Hypothalamus (tissue), 51 donors: ENCODE measurements around the gene MTHFD1L.
A peak's percentile ranks its signal among the peaks of the same experiment; 100 is the strongest.

Experiments used
- DNase-seq, 51 donors: peaks; one replicate each; lab custom pipeline; 2025; lab: John Stamatoyannopoulos, UW

The MTHFD1L gene

DNA sequence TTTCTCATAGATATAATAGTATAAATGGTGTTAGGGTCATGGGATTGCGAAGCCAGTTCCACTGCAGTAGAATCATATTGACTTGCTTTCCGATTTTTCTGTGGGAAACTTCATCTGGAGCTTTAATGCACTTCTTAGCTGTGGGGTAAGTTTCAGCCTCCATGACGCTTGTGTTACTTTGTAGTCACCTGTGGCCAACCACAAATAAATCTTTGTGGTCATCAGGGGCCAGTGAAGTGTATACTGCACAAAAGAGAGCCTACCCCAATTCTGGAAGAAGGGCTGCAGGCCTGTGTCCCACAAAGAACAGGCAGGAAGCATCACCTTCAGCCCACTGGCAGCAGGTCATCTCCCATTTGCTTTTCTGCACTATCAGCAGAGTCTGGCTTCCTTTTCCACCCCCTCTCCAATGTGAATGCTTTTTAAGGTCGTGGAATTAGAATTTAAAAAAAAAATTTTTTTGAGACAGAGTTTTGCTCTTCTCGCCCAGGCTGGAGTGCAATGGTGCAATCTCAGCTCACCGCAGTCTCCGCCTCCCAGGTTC, 32.0 kb downstream of the MTHFD1L start:
- DNase-seq: no peak

DNA sequence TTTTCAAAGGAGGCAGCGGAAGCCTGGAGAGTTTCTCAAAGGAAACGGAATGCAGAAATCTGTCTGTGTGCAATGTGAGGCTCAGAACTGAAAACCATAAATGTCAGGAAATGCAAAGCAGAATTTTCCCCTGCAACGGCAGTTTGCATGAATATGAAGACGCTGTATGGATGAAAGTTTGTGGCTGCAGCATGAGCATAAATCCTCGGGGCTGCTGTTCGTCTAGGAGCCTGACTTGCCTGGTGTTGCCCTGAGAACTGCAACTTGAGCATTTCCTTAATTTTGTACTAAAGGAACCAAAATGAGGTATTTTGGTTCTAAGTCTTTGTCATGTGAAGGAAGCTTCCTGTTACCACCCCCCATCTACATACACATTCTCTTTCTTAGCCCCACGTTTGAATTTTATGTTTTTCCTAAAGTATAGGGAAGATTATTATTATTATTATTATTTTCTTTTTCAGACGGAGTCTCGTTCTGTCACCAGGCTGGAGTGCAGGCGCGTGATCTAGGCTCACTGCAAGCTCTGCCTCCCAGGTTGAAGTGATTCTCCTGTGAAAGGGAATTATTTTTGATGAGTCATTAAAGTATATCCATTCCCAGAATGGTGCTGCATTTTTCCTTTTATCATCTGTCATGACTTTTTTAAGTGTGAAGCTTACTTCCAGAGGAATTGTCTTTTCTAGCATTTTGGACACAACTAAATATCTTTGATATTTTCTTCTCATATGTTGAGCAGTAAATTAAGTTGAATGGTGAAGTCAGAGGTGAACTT, 33.1 kb downstream of the MTHFD1L start:
- no peak for DNase-seq

DNA sequence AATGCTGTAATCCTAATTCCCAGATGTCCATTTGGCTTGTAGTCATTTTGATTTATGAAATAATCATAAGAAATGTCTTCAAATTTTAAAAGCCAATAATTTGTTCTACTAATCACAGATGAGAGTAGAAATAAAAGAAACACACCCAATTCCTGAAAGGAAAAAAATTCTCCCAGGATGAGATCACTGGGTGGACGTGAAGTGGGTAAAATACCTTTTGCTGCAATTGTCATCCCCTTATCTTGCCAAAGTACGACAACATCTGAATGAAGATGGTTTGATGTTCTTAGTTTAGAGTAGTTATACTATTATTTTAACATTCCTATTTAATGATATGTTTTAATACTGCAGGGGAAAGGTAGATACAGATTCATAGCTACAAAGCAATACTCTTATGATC, 33.7 kb downstream of the MTHFD1L start:
- DNase-seq: no peak

DNA sequence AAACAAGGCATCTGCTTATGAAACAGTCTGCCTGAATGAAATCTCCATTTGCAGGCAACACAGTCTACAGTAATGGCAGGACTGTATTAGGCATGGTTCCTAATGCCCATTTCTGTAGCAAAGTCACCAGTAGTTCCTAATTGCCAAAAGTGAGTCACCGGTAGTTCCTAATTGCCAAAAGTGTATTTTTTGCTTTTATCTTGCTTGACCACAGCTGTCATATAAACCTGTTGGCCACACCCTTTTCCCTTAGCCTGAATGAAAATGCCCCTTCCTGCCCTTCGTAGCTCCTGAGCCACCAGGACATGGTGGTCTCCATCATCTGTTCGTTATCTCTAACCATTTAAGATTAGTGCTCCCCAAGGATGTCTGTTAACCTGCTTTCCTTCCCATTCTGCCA, 34.5 kb downstream of the MTHFD1L start:
- no peak for DNase-seq

DNA sequence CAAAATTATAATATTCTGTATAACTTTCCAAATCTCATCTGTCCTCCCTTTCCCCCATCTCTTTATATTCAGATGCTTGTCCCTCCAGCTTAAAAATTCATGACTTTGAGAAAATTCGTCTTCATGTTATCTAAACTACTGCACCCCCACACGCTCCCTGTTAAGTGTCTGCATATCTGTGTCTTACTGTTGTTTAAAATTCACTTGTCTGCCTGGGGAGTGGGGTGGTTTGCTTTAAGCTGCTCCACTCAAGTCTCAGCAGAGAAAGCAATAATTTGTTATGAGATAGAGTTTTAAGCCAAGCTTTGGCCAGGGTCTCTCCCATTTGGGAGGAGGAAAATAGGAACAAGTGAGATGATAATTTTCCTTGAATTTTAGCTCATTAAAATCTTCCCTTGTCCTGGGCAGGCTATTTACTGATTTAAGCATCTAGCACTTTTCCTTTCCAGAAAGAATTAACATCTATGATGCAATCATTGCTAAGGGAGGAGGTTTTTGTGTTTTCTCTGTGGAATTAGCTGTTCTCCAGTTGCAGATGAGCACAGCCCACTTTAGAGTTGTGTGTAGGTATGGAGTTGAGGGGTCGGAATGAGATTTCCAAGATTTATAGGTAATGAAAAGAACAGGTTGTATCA, 36.8 kb downstream of the MTHFD1L start:
- no peak for DNase-seq

DNA sequence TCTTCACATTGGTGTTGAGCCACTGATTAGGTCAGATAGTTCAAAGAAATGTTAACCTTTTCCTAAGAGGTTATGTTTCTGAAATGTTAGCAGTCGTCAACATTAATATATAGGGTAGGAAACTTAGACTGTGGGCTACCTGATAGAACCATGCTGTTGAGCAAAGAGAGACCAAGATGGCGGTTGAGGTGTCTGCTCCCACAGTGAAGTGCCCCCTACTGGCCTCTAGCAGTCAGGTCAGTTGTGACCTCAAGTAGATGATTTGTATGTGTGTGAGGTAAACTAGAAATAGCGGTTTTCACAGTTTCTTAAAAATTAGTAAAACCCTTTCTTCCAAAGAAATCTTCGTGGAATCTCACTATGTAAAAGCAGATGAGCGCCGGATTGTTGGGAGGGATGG, 40.3 kb downstream of the MTHFD1L start:
- DNase-seq: no peak

DNA sequence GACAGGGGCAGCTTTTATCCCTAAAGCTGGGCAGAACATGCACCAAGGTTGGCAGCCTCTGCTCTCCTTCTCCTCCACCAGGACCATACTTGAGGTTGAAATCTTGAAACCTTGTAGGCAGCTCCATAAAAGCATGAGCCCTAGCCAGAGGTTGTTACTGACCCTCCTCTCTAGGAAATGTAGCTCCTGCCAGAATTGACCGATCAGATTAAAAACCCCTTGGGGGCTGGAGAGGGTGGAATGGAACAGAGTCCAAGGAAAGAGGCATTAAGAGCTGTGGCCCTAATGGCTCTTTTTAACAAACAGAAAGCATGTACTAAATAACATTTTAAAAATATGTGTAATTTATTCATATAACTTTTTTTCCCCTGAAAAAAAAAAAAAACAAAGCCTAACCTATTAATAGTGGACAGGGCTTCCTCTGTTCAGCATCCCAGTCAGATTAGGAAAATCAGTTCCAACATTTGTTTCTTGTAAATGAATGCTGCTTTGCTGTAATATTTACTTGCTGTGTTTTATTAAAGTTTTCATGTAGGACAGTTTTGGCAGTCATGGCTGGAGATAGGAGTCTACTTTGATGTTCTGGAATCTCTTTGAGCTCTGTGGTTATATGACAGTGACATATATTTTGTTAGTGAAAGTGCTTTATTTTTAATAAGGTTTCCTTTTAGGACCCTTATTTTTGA, 41.3 kb downstream of the MTHFD1L start:
- no peak for DNase-seq

DNA sequence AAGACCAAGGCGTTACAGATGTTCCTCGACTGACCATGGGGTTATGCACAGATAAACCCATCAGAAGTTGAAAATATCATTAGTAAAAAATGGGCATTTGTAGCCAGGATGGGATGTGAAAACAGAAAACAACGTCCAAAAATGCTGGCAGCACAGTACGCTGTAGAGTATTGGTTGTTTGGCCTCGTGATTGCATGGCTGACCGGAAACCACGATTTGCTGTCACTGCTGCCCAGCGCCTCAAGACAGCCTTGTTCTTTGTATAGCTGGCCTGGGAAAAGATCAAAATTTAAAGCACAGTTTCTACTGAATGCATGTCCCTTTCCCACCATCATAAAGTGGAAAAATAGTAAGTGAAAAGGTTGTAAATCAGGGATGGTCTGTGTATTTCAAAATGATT, 41.9 kb downstream of the MTHFD1L start:
- DNase-seq: peak in 9 of 51 donors; percentile 3 to 18 (median 11)

DNA sequence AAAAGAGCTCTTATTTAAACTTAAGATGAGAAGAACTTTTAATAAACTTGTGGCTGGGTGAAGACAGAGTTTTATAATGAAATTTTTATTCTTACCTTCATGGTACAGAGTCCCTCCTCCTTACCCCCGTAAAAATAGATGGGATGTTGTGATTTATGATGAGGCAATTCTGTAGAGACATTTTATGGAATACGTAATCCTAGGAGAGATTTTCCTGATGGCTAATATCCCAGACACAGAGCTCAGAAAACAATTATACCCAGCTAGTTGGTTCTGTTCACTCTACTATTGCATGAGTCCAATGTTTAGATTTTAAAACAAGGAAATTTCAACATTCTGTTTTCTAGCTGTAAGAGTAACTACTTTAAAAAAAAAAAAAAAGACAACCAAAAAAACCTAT, 43.4 kb downstream of the MTHFD1L start:
- no peak for DNase-seq

DNA sequence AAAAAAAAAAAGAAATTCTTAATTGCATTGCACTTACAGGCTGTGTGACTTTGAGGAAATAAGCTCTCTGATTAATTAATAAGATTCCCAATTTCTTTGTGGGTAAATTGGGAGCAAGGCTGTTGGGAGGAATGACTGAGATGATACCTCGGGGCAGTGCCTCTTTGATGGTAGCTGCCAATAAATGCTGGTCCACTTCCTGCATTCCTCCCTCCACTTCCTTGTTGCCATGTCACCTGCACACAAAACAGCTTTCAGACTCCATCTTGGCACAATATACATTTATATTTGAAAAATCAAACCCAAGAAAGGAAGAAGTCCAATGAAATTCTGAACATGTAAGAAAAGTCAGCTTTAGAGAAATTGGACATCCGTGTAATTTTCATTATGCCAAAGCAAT, 45.1 kb downstream of the MTHFD1L start:
- DNase-seq: no peak

DNA sequence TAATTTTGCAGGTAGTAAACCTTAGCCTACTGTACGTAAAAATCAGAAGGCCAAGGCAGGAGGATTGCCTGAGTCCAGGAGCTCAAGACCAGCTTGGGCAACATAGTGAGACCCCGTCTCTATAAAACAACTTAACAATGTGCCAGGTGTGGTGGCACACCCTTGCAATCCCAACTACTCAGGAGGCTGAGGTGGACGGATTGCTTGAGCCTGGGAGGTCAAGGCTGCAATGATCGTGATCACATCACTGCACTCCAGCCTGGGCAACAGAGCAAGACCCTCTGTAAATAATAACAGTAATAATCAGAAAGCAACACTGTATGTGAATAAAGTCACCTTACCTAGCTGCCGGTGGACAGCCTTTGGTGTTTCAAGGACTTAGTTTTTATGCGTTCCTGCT, 48.9 kb downstream of the MTHFD1L start:
- DNase-seq: no peak

DNA sequence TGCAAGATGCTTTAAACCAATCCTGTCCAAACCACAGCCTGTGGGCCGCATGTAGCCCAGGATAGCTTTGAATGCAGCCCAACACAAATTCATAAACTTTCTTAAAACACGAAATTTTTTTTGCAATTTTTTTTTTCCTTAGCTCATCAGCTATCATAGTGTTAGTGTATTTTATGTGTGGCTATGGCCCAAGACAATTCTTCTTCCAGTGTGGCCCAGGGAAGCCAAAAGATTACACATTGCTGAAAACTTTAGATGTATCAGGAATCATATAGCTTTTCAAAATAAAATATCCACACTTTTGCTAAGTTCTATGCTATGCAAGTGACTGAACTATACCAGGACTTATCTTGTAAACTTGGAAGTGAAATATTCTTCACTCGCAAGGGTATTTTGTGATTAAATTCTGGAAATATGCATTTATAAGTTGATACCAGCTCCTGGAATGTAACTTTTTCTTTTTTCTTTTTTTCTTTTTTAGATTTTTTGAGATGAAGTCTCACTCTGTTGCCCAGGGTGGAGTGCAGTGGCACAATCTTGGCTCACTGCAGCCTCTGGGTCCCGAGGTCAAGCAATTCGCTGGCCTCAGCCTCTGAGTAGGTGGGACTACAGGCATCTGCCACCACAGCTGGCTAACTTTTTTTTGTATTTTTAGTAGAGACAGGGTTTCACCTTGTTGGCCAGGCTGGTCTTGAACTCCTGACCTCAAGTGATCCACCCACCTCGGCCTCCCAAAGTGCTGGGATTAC, 49.8 kb downstream of the MTHFD1L start:
- no peak for DNase-seq

DNA sequence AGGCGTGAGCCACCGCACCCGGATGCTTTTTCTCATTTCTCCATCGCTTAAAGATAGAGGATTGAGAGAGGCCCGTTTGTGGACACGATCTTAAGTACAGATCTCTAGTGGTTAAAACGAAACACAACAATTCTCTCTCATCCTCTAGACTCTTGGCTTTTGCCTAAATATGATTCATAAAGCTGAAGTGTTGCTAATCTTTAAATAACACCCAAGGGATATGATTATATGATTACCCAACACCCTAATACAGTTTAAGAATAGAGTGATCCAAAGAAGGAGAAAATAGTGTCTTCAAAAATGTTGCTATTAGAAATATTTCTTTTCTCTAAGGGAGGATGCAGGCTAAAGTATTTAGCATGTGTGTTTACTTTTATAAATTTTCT, 50.4 kb downstream of the MTHFD1L start:
- DNase-seq: no peak

DNA sequence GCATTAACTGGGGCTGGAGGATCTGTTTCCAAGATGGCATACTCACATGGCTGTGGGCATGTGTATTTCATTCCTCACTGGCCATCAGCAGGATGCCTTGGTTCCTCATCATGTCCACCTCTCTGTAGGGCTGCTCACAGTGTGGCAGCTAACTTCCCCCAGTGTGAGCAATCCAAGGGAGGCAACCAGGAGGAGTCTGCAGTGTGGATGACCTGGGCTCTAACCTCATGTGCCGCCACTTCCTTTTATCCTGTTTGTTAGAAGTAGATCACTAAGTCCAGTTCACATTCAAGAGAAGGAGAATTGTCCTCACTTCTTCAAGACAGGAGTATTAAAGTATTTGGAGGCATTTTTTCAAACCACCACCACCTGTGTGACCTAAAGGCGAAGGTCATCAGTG, 54.4 kb downstream of the MTHFD1L start:
- DNase-seq: no peak

DNA sequence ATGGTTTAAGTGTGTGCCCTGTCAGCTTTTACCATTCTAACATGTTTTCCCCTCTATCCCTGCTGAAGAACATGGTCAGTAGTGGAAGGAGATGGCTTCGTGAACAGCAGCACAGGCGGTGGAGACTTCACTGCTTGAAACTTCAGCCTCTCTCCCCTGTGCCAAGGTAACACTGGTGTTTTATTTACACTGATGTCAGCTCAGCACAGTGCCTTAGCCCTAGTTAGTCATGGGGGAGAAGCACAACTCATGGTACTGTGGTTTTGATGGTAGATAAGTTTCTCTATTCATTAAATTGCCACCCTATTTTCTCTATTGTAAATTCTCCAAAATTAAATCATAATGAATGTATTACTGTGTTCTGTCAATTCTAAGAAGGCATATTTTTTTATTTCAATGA, 56.6 kb downstream of the MTHFD1L start:
- no peak for DNase-seq

DNA sequence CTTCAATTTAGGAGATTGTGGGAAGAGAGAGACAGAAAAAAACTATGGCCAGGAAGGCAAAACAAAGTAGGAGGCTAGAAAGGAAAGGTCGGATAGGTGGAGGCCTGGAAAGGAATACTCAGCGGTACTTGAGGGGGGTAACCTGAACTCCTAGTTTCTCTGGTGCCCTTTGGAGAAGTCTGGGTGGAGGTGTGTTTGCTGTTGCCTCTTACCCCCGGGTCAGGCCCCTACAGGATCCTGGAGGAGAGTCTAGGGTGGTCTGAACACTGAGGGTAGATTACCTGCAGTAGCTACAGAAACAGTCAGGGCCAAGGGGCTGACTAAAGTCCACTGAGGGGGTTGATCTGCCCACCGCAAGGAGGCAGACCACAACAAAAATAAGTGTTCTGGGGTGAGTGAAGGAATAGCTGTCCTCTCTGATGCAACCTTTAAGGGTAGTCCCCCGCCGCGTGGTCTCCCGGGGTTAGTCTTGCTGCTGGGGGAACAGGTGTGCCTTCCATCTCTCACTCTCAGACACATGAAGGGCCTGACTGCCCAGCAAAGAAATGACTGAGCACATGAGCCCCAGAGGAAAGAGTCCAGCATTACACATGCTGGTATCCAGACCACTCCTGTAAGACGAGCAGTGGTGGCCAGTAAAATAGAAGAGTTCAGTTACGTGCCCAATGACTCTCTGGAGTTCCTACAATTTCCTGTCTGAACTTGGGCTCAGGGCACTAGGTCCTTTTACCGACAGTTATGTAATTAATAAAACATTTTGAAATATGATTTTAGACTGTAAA, 59.5 kb downstream of the MTHFD1L start:
- no peak for DNase-seq

DNA sequence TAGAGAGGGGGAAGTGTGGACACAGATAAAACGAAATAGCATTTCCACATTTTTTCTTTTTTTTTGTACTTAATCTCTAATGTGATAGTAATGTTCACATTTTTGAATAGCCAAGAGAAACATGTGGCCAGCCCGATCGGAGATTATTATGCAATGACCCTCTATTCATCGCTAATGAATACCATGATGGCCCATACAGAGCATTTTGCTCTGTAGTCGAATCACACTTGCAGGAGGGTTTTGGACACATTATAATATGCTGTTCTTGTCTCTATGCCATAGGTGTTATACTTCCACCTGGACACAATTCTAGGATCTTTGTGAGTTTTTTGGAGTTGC, 60.1 kb downstream of the MTHFD1L start:
- no peak for DNase-seq

DNA sequence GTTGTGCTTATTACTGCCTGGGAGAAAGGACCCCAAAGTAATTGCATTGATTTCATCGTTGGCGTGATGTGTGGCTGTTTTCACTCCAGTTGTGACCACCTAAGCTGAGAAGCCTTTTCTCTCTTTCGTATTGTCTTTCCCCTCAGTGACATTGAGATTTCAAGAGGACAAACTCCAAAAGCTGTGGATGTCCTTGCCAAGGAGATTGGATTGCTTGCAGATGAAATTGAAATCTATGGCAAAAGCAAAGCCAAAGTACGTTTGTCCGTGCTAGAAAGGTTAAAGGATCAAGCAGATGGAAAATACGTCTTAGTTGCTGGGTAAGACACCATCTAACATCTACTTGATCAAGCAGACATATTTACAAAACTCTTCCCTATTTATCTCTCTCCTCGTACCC, 60.5 kb downstream of the MTHFD1L start:
- DNase-seq: no peak

DNA sequence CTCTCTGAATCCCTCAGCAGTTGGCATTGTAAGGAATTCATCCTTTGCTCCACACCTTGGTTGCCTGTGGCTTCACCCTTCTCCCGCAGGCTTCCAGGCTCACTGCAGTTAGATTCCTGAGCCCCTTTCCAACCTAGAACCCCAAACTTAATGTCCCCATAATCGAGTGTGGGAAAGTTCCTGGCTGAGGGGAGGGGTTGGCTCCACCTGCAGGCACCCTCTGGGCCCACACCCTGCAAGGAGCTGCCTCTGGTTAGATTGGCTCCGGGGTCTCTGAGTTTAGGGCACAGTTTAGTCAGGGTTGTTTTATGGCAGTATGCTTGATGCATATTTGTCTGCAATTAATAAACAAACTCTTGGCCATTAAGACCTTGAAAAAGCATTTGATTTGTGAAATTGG, 63.4 kb downstream of the MTHFD1L start:
- no peak for DNase-seq

DNA sequence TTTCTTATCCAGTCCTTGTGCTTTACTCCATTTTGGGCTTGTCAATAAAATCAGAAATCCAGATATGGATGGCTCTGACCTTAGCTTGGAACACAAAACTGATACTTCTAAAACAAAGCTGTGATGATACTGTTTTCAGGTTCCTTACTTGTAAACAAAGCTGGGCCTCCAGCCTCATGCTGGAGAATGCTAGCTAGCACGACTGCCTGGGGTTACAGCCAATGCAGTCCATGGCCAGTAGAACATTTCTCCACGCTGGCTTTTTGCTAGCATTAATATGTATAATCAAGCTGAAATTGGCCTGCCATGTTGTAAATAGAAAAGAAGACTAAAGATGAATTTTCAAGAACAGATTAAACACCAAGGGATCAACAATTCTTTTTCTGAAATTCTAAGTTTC, 63.9 kb downstream of the MTHFD1L start:
- DNase-seq: no peak
